Measurements from ENCODE around the gene FBF1. TPM values are rescaled to one million over a fixed set of nuclear protein-coding genes. Genes with fewer than 3 reads are reported as not detected.

FBF1 gene
- total RNA-seq, 1 experiment from 2014 or later = 8.3 TPM

GRCh38 chr17:75980188-75981018 lies 39.6 kb upstream of the FBF1 start:
- Mint-ChIP-seq H3K27me3 (ENCODE audit: low read depth) (no peaks in the 10 kb centered on the region), H3K27ac (peak overlapping the region; percentile 99 to 100 (median 100); a peak in 6 of 7 replicates), H3K4me3 (peak overlapping the region; percentile 93 to 95), H3K36me3 (ENCODE audit: insufficient read depth in 1 of 3, low read depth in 3 of 3) (peaks cover 7 to 18% (median 17%) of the 10 kb centered on the region in 3 experiments; a peak in 6 of 7 replicates), H3K4me1 (peaks cover 60 to 67% of the 10 kb centered on the region in 2 experiments), H3K9me3 (no peaks in the 10 kb centered on the region)
- Histone ChIP-seq H2BK12ac (ENCODE audit: insufficient read length, low read depth, low read length) (no peak overlapping the region), H2BK120ac (ENCODE audit: low read depth, low read length, poor library complexity, severe bottlenecking) (no peak overlapping the region), H3K4me1 (ENCODE audit: insufficient read depth, low read length) (peaks cover 8% of the 10 kb centered on the region; the same call in 1 of the 2 replicates), H3K79me1 (ENCODE audit: insufficient read depth, low read depth, low read length, poor library complexity, severe bottlenecking) (no peaks in the 10 kb centered on the region), H3K56ac (ENCODE audit: insufficient read length, low read depth, low read length) (no peak overlapping the region), H3K4me2 (ENCODE audit: insufficient read depth, insufficient read length, low read length) (peak overlapping the region; percentile 93), H3K23ac (ENCODE audit: insufficient read length, low read depth, low read length) (no peak overlapping the region), H4K8ac (replicated peaks; ENCODE audit: insufficient read length, low read depth, low read length) (no peak overlapping the region), H3K79me2 (ENCODE audit: insufficient read depth, low read length) (peaks cover 2% of the 10 kb centered on the region; the same call in 1 of the 2 replicates), H4K20me1 (ENCODE audit: control insufficient read depth, insufficient read depth, insufficient read length) (no peaks in the 10 kb centered on the region), H3K18ac (ENCODE audit: insufficient read length, low read depth, low read length) (no peak overlapping the region), H3K4ac (ENCODE audit: low read depth, low read length) (no peak overlapping the region), H4K91ac (ENCODE audit: insufficient read length, low read depth, low read length) (no peak overlapping the region), H2BK5ac (ENCODE audit: insufficient read length, low read length) (no peak overlapping the region), H3T11ph (ENCODE audit: low read length) (no peak overlapping the region), H3K9me3 (ENCODE audit: control insufficient read depth, low read depth, low read length) (no peaks in the 10 kb centered on the region), H2BK20ac (ENCODE audit: low read depth, low read length, poor library complexity, severe bottlenecking) (no peak overlapping the region), H2AK5ac (ENCODE audit: insufficient read length, low read length) (no peak overlapping the region), H2BK15ac (ENCODE audit: low read depth, low read length) (no peak overlapping the region), H3K23me2 (ENCODE audit: insufficient read length, low read depth, low read length, poor library complexity, severe bottlenecking) (peaks cover 11% of the 10 kb centered on the region), H3K27ac (ENCODE audit: insufficient read length, low read depth, low read length) (peak overlapping the region; percentile 80), H3K27me3 (ENCODE audit: insufficient read depth, low read length) (no peaks in the 10 kb centered on the region), H4K5ac (ENCODE audit: insufficient read length, low read depth, low read length) (no peak overlapping the region), H3K14ac (ENCODE audit: insufficient read depth, low read length) (no peak overlapping the region), H3K9ac (ENCODE audit: extremely low read depth, insufficient read length, low read length) (peak overlapping the region; percentile 79), H2AFZ (ENCODE audit: low read length) (no peak overlapping the region)
- no peak for DNase-seq
- TF ChIP-seq, protein P1, sequence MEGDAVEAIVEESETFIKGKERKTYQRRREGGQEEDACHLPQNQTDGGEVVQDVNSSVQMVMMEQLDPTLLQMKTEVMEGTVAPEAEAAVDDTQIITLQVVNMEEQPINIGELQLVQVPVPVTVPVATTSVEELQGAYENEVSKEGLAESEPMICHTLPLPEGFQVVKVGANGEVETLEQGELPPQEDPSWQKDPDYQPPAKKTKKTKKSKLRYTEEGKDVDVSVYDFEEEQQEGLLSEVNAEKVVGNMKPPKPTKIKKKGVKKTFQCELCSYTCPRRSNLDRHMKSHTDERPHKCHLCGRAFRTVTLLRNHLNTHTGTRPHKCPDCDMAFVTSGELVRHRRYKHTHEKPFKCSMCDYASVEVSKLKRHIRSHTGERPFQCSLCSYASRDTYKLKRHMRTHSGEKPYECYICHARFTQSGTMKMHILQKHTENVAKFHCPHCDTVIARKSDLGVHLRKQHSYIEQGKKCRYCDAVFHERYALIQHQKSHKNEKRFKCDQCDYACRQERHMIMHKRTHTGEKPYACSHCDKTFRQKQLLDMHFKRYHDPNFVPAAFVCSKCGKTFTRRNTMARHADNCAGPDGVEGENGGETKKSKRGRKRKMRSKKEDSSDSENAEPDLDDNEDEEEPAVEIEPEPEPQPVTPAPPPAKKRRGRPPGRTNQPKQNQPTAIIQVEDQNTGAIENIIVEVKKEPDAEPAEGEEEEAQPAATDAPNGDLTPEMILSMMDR (conservative IDR thresholded peaks at IDR 0.05) = no peak
- no CpG with 5 or more reads among the region's 18 CpGs for WGBS (ENCODE audit: extremely low coverage, insufficient read length, low lambda C conversion rate)

Data from H9 (cell line).